Epidermal melanocyte (primary cell): ENCODE measurements around the gene TMEM114.

ENCODE experiments used
- DNase-seq: peaks from one replicate; pipeline ENCODE4 v3.0.0; 2011; ENCODE audit warnings: low spot score; ENCODE audit not compliant: insufficient read length

TMEM114 gene

GRCh38 chr16:8550728-8551387, 39.5 kb downstream of the TMEM114 start:
- no peak for DNase-seq

GRCh38 chr16:8549843-8550412, 40.4 kb downstream of the TMEM114 start:
- DNase-seq, result no peak

DNA sequence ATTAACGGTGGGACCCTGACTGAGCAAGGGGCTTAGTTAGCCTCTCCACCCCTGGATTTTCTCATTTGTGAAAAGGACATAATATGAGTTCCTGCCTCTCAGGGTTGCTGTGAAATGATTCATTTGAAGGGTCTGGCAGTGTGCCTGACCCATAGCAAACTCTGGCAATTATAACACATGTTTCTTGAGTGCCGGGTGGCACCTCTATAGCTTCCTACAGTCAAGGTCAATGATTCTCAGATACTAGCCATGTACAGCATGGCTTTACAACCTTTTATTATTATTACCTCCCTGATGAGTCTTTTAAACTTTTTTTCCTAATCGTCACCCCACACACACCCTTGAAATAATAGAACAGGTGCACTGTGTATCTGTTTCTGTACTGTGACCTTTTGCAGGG, 42.1 kb downstream of the TMEM114 start:
- DNase-seq, result no peak

DNA sequence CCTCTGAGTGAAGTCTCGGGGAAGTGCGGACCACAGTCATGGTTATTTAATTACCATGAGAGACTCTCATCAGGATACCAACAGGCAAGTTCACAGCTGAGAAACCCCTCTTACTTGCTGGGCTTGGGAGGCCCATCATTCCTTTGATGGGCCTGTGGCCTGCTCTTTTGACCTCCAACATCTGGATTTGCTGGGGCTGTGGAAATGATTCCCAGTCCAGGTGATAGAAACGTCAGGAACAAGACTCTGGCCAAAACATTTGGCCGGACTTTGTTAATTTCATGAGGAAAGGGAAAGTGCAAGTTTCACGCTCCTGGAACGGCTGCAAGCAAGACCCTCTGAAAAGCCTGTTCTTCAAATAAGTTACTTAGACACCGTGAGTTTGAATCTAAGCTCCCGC, 42.5 kb downstream of the TMEM114 start:
- no peak for DNase-seq

- DNase-seq, result no peak
Observed at GRCh38 chr16:8544406-8544805, 45.9 kb downstream of the TMEM114 start.

DNA sequence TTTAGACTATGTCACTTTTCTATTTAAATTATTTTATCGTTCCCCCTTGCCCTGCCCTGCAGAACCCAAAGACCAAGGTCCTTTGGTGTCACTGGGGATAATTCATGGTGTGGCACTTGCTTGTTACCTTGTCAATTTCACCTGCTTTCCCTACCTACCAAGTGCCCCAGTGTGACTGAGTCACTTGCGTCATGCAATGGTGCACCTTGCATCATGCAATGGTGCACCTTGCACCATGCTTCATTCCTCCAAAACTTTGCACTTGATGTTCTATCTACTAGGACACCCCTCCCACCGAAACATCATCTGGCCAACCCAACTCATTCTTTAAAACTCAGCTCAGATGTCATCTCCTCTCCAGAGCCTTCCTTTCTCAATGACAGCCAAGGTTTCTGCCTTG, 47.1 kb downstream of the TMEM114 start:
- no peak for DNase-seq

GRCh38 chr16:8542393-8542792, 47.9 kb downstream of the TMEM114 start:
- no peak for DNase-seq

DNA sequence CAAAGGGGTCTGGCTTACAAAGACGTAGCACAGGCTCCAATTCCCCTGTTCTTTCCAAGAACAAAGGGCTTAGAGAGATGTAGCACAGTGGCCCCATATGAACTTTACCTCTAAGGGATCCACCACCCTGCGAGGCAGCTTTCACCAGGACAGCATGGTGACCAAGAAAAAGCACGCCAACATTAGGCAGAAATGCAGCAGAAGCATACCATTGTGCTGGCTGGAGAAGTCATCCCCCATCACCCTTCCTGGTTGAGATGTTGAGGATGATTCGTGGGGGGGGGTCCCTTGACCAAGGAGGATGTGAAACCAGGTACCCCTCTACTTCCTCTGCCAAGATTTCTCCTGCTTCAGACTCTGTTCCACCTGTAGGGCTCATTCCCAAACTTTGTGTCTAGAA, 48.4 kb downstream of the TMEM114 start:
- DNase-seq, result no peak

DNA sequence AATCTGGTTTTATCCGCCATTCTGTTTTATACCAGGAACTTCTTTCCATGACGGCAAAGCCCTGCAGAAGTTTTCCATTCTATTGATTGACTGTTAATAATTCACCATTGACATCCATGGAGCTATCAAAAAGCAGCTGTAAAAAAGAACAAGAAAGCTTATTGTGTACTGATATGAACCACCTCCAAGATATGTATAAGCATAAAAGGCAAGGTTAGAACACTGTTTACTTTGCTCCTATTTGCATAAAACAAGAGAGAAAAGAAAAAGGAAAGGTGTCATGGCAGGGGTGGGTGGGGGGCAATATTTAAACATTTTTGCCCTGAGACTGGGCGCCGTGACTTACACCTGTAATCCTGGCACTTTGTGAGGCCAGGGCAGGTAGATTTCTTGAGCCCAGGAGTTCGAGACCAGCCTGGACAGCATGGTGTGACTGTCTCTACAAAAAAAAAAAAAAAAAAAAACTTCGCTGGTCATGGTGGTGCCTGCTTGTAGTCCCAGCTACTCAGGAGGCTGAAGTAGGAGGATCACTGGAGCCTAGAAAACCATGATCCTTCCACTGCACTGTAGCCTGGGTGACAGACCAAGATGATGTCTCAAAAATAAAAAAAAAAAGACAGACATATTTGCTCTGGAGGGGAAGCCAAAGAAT, 52.5 kb downstream of the TMEM114 start:
- no peak for DNase-seq

DNA sequence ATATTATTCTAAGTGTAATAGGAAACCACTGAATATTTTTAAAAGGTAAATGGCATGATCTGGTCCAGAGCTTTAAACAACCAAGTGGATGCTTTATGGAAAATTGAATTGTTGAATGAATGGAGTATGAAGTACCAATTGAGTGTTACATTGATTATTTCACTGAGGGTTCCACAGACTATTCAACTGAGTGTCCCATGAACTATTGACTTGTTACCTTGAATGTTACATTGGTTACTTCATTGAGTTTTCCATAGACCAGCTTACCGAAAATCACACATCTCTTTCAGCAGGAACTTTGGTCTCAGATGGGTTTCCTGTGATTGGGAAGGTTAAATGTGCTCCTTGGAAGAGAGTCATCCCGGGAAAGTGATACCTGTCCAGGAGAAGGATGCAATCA, 56.8 kb downstream of the TMEM114 start:
- no peak for DNase-seq

DNA sequence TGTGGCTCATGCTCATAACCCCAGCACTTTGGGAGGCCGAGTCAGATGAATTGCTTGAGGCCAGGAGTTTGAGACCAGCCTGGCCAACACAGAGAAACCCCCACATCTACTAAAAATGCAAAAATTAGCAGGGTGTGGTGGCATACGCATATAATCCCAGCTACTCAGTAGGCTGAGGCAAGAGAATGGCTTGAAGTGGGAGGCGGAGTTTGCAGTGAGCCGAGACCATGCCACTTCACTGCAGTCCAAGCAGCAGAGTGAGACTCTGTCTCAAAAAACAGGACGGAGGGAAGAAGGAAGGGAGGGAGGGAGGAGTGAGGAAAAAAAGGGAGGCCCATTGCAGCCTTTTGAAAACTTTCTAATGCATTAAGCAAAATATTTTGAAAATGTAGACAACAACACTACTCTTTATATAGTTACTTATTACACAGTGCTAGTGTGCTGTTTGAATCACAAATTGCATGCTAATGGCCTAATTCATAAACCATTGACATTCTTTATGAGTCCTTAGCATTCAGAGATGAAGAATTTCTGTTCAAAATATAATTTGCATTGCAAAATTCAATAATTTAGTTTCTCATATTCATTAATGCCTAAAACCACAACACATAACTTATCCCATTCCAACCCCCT, 59.4 kb downstream of the TMEM114 start:
- DNase-seq, result no peak

GRCh38 chr16:8528471-8528870, 61.8 kb downstream of the TMEM114 start:
- no peak for DNase-seq

DNA sequence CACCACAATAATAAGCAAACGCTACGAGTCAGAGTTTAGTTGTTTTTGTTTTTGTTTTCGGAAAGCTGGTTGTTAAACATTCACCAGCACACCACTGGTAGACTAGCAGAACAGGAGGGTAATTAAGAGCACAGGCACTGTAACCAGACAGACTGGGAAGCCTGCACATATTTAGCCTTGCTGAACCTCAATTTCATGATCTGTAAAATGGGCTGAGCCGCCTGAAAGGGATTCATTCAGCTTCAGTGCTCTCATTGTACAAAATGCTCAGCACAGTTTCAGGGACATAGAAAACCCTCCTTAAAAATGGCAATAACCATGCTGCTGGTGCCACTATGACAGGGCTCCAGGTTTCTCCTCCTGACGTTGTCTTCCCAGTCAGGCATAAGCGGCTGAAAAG, 66.4 kb downstream of the TMEM114 start:
- no peak for DNase-seq

GRCh38 chr16:8522757-8523156, 67.6 kb downstream of the TMEM114 start:
- no peak for DNase-seq

DNA sequence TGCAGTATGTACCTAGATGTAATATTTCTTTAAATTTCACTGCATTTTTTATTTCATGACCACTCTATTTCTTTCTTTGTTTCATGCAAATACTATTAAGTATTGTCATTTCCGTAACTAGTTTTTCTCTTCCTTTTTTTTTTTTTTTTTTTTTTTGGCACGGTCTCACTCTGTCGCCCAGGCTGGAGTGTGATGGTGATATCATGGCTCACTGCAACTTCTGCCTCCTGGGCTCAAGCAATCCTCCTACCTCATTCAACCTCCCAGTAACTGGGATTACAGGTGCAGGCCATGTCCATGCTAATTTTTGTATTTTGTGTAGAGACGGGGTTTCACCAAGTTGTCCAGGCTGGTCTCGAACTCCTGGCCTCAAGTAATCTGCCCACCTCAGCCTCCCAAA, 70.7 kb downstream of the TMEM114 start:
- DNase-seq, result no peak
